ENCODE data around the gene OPCML. TPM values are rescaled to one million over a fixed set of nuclear protein-coding genes. Genes with fewer than 3 reads are reported as not detected.

The OPCML gene
- total RNA-seq (2014; rRNA removed; shearing (Covaris generic)) (2.4 and 4.4 TPM in 2 replicates), polyA plus RNA-seq (2016; fragmentation: Nextera tagmentation; extraction: Ambion mirVana) (0.68 and 1.2 TPM in 2 replicates)
- long read RNA-seq = 0 reads

GRCh38 chr11:133531971-133532651, at the start of gene OPCML:
TSS of gene OPCML (minus strand) at chr11:133532501.
- Histone ChIP-seq H3K27ac (ENCODE audit: low read depth) (peak within 1 kb of the TSS; percentile 78; the same call in 1 of the 2 replicates), H3K79me2 (replicated peaks; ENCODE audit: insufficient read depth) (peaks cover 37% of the 10 kb centered on the region), H2AFZ (peak within 1 kb of the TSS; percentile 52), H4K20me1 (replicated peaks; ENCODE audit: insufficient read depth) (no peaks in the 10 kb centered on the region), H3F3A (replicated peaks; ENCODE audit: low read depth) (peaks cover 10% of the 10 kb centered on the region; the same call in 1 of the 2 replicates), H3K9me2 (ENCODE audit: insufficient read depth) (peaks cover 10% of the 10 kb centered on the region), H3K4me3 (peak within 1 kb of the TSS; percentile 80), H3K36me3 (ENCODE audit: insufficient read depth) (no peaks in the 10 kb centered on the region), H3K4me2 (peak within 1 kb of the TSS; percentile 71), H3K27me3 (ENCODE audit: insufficient read depth) (peaks cover 17% of the 10 kb centered on the region; the same call in 1 of the 2 replicates), H3K4me1 (ENCODE audit: insufficient read depth) (peaks cover 54% of the 10 kb centered on the region)
- peak within 1 kb of the TSS; percentile 91 for H3K4me3 Mint-ChIP-seq
- peaks cover 74% of the 10 kb centered on the region for H3K4me1 Mint-ChIP-seq
- DNase-seq (ENCODE audit: low spot score) = peak; percentile 64
- TF ChIP-seq POLR2AphosphoS5 (IDR thresholded peaks at IDR 0.05; ENCODE audit: low read depth) = peak; percentile 24; the same call in 1 of the 2 replicates
- TF ChIP-seq EZH2 (IDR thresholded peaks at IDR 0.05; ENCODE audit: low read depth, unreplicated experiment) = no peak
- peaks cover 10% of the 10 kb centered on the region for H3K36me3 Mint-ChIP-seq (ENCODE audit: low read depth)
- H3K27ac Mint-ChIP-seq = no peak within 1 kb of the TSS
- no peaks in the 10 kb centered on the region for H3K9me3 Mint-ChIP-seq
- peak; percentile 34 for ATAC-seq
- peaks cover 14% of the 10 kb centered on the region for H3K27me3 Mint-ChIP-seq (ENCODE audit: insufficient read depth, low read depth, poor library complexity)

GRCh38 chr11:133581091-133581490, 48.8 kb upstream of the OPCML start:
- Mint-ChIP-seq H3K4me1 (peaks cover 14% of the 10 kb centered on the region), H3K4me3 (no peak overlapping the region), H3K9me3 (no peaks in the 10 kb centered on the region), H3K27ac (no peak overlapping the region), H3K27me3 (ENCODE audit: insufficient read depth, low read depth, poor library complexity) (peaks cover 2% of the 10 kb centered on the region), H3K36me3 (ENCODE audit: low read depth) (no peaks in the 10 kb centered on the region)
- Histone ChIP-seq H3K4me1 (ENCODE audit: insufficient read depth) (peaks cover 10% of the 10 kb centered on the region; the same call in 1 of the 2 replicates), H3K4me2 (no peak overlapping the region), H3F3A (replicated peaks; ENCODE audit: low read depth) (0 out of 2 replicates have a peak, but pooled peaks cover 3% of the 10 kb centered on the region), H3K36me3 (ENCODE audit: insufficient read depth) (no peaks in the 10 kb centered on the region), H2AFZ (no peak overlapping the region), H3K9me2 (ENCODE audit: insufficient read depth) (peaks cover 15% of the 10 kb centered on the region), H3K27me3 (ENCODE audit: insufficient read depth) (no peaks in the 10 kb centered on the region), H3K4me3 (no peak overlapping the region), H3K79me2 (replicated peaks; ENCODE audit: insufficient read depth) (no peaks in the 10 kb centered on the region), H4K20me1 (replicated peaks; ENCODE audit: insufficient read depth) (no peaks in the 10 kb centered on the region), H3K27ac (ENCODE audit: low read depth) (no peak overlapping the region)
- TF ChIP-seq POLR2AphosphoS5 (IDR thresholded peaks at IDR 0.05; ENCODE audit: low read depth) (no peak), ZNF462 (CRISPR knock-in tag; IDR thresholded peaks at IDR 0.05) (no peak), STAT1 (IDR thresholded peaks at IDR 0.05; ENCODE audit: unreplicated experiment) (no peak), EZH2phosphoT487 (IDR thresholded peaks at IDR 0.05; ENCODE audit: unreplicated experiment) (no peak)
- DNase-seq (ENCODE audit: low spot score) = no peak
- ATAC-seq = no peak

All from GM23338 (cell line).